ENCODE results near the gene PRSS38.

DNA sequence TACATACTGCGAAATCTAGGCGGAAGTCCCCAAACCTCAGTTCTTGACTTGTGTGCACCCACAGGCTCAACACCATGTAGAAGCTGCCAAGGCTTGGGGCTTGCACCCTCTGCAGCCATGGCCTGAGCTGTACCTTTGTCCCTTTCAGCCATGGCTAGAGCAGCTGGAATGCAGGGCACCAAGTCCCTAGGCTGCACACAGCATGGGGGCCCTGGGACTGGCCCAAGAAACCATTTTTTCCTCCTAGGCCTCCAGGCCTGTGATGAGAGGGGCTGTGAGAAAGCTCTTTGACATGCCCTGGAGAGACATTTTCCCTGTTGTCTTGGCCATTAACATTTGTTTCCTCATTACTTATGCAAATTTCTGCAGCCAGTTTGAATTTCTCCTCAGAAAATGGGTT, 1.5 kb upstream of the PRSS38 start:
- TF ChIP-seq, protein P1, sequence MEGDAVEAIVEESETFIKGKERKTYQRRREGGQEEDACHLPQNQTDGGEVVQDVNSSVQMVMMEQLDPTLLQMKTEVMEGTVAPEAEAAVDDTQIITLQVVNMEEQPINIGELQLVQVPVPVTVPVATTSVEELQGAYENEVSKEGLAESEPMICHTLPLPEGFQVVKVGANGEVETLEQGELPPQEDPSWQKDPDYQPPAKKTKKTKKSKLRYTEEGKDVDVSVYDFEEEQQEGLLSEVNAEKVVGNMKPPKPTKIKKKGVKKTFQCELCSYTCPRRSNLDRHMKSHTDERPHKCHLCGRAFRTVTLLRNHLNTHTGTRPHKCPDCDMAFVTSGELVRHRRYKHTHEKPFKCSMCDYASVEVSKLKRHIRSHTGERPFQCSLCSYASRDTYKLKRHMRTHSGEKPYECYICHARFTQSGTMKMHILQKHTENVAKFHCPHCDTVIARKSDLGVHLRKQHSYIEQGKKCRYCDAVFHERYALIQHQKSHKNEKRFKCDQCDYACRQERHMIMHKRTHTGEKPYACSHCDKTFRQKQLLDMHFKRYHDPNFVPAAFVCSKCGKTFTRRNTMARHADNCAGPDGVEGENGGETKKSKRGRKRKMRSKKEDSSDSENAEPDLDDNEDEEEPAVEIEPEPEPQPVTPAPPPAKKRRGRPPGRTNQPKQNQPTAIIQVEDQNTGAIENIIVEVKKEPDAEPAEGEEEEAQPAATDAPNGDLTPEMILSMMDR (IDR thresholded peaks at IDR 0.05): no peak
- TF ChIP-seq POLR2A (IDR thresholded peaks at IDR 0.05) (no peak), EP300 (IDR thresholded peaks at IDR 0.05) (no peak)
